LNCaP clone FGC (cell line): ENCODE measurements around the gene AP1S3.
"Not testable (repeated sequence)": the region's sequence is repeated elsewhere in the genome, so short reads cannot be mapped to it uniquely, and the experiment has no call there.

ENCODE experiments used
- DNase-seq: peaks from one replicate; pipeline ENCODE4 v3.0.0-alpha.2; 2011; ENCODE audit warnings: low read depth
- H3K4me3 ChIP-seq: 2 replicates; pipeline ENCODE4 v1.5.1; 2011; ENCODE audit warnings: mild to moderate bottlenecking, low read depth, low read length, control low read depth
- TF ChIP-seq, protein P1 (sequence below): IDR thresholded peaks from 2 replicates; pipeline ENCODE4 v1.5.1; 2012; ENCODE audit warnings: mild to moderate bottlenecking; ENCODE audit not compliant: control insufficient read depth, insufficient read depth; ENCODE audit errors: extremely low read depth

Gene AP1S3

DNA sequence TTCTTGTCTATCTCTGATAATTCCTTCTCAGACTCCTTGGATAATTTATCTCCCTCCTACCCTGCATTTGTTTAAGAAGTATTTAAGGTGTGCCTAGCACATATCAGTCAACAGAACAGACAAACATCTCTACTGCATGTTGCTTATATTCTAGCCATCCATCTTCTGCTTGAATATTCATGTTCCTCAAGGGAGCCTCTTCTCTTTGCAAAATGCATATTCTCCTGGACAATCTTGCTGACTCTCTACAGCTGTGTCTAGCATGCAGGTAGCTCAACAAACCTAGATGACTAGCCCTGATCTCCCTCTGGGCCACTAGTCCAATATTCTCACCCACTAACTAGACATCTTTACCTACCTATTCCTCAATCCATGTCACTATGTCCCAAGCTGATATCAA lies 70.0 kb downstream of the AP1S3 start:
- H3K4me3 ChIP-seq: no peak overlapping the region
- TF ChIP-seq, protein P1, sequence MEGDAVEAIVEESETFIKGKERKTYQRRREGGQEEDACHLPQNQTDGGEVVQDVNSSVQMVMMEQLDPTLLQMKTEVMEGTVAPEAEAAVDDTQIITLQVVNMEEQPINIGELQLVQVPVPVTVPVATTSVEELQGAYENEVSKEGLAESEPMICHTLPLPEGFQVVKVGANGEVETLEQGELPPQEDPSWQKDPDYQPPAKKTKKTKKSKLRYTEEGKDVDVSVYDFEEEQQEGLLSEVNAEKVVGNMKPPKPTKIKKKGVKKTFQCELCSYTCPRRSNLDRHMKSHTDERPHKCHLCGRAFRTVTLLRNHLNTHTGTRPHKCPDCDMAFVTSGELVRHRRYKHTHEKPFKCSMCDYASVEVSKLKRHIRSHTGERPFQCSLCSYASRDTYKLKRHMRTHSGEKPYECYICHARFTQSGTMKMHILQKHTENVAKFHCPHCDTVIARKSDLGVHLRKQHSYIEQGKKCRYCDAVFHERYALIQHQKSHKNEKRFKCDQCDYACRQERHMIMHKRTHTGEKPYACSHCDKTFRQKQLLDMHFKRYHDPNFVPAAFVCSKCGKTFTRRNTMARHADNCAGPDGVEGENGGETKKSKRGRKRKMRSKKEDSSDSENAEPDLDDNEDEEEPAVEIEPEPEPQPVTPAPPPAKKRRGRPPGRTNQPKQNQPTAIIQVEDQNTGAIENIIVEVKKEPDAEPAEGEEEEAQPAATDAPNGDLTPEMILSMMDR: no peak
- DNase-seq: no peak

DNA sequence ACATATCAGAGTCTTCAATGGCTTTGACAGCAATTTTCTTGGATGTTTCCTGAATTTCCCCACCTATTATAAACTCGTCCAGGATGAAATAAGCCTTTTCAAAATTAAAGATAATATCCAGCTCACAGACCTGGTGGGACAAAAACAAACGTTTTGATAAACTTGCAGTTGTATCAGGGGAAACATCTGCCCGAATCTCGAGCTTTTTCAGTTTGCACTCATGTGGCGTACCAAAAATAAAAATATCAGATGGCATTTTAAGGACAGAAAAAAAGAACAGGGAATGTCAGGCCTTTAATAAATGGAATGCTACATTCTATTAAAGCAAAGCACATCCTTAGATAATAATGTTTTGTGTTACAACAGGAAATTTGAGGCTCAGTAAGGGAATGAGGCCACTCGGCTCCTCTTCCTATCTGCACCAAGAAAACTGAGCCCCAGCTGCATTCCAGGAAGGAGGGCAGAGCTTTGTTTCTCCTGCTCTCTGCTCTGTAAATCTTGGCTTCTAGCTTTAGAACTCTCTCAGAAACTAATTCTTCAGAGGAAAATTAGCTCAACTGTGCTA lies 72.1 kb downstream of the AP1S3 start:
- no peak overlapping the region for H3K4me3 ChIP-seq
- TF ChIP-seq, protein P1: no peak
- DNase-seq: no peak

DNA sequence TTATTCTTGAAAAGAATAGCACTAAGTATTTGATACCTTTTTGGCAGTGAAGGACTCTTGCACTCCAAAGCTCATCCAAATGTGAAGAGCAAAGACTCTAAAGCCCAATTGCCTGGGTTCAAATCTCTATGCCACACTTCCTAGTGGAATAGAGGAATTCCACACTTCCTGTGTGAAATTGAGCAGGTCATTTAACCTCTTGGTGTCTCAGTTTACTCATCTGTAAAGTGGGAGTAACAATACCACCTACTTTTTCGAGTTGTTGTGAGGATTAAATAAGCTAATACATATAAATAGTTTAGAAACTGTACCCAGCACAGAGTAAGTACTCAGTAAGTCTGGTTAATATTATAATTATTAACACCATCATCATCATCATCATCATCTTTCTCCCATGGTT lies 72.6 kb downstream of the AP1S3 start:
- TF ChIP-seq, protein P1: no peak
- H3K4me3 ChIP-seq: no peak overlapping the region
- no peak for DNase-seq

DNA sequence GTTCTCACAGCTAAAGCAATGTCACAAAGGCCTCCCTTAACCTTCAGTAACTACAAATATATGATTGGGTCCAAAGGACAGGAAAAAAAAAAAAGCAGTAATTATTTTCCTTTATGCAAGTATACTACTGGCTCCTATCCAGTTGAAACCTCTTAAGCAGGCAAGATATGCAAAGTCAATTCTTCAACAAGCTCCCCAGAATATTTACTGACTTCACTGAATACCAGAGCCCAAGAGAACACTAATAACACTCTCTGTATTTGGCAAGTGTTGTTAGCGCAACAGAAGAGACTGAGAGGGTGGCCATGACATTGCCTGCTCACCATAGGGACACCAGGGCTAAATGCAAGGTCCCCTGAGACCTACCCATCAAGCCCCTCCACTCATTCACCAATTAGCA lies 74.5 kb downstream of the AP1S3 start:
- H3K4me3 ChIP-seq: no peak overlapping the region
- TF ChIP-seq, protein P1: no peak
- no peak for DNase-seq

DNA sequence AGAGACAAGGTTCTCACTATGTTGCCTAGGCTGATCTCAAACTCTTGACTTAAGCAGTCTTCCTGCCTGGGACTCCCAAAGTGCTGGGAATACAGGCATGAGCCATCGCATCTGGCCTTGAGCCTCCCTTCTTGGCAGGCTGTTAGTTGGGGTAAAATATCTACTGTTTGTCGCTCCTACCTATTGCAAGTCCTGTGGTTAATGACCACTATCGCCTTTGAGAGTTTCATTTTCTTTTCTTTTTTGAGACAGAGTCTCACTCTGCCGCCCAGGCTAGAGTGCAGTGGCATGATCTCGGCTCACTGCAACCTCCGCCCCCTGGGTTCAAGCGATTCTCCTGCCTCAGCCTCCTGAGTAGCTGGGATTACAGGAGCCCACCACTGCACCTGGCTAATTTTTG lies 75.6 kb downstream of the AP1S3 start:
- not testable (repeated sequence) for H3K4me3 ChIP-seq, DNase-seq

DNA sequence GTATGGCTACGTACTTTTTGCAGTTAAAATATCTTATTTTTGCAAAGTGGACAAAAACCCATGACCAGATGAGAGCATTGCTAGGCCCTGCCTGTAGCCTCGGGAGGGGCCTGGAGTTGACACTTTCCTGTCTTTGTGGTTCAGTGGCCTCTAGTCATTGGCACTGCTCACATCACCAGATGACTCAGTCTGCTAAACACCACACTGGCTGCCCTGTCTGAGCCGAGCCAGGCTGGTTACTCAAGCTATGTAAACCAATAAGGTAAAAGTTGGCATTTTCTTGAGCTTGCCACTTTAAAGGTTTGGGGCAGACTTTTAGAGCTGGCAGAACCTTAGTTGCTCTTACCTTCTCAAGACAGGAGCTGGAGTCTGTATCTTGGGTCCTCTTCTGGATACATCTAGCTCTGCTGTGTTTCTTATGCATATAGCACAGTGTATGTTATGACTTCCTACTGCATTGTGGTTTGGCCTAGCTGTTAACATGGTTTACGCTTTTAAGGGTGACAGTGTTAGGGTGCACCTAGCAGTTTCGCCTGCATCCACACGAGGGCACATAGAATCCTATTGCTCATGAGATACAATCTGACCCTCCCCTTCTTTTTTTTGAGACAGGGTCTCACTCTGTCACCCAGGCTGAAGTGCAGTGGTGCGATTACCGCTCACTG lies 76.4 kb downstream of the AP1S3 start:
- no peak for DNase-seq
- no peak overlapping the region for H3K4me3 ChIP-seq
- TF ChIP-seq, protein P1: no peak

DNA sequence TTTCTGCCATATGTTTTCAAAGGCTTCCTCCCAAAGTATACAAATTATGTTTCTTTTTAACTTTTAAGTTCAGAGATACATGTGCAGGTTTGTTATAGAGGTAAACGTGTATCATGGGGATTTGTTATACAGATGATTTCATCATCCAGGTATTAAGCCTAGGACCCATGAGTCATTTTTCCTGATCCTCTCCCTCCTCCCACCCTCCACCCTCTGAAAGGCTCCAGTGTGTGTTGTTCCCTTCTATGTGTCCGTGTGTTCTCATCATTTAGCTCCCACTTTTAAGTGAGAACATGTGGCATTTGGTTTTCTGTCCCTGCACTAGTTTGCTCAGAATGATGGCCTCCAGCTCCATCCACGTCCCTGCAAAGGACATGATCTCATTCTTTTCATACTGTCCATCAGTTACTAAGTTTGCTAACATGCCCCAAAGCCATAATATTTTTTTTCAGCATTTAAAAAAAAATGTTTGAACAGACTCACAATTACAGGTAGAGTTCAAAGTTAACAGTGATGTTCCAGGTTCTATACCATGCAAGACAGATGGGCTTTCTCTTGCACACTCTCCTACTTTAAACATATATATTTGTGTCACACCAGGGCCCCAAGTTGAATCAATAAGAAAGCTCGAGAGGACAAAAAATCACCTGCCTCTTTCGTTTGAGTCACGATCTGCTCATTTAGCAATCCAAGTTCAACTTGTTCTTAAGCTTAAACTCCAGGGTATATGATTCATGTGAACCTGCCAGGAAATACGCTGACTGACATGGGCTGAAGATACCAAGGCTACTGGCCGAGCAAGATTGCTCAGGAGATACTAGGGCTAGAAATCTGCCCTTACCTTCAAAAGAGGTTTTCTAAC lies 77.6 kb downstream of the AP1S3 start:
- DNase-seq: no peak
- no peak overlapping the region for H3K4me3 ChIP-seq
- TF ChIP-seq, protein P1: no peak
